Measurements from ENCODE around the gene POLR2L. TPM values are rescaled to one million over a fixed set of nuclear protein-coding genes. Genes with fewer than 3 reads are reported as not detected.

The POLR2L gene
- total and polyA plus RNA-seq, 2 of the 13 experiments (the other 11 are each of a cell fraction or from before 2014, with no cell fraction given) = 104 to 114 TPM

- TF ChIP-seq TCF7 (IDR thresholded peaks at IDR 0.05; ENCODE audit: low read depth) (no peak), RXRB (CRISPR knock-in tag; IDR thresholded peaks at IDR 0.05; ENCODE audit: borderline replicate concordance) (no peak), RFXAP (CRISPR knock-in tag; IDR thresholded peaks at IDR 0.05; ENCODE audit: borderline replicate concordance) (0 out of 2 replicates have a peak, but pooled peaks have one; percentile 12), ZNF761 (CRISPR knock-in tag; conservative IDR thresholded peaks at IDR 0.05) (no peak), SALL1 (CRISPR knock-in tag; IDR thresholded peaks at IDR 0.05) (0 out of 2 replicates have a peak, but pooled peaks have one; percentile 17), AKNA (CRISPR knock-in tag; IDR thresholded peaks at IDR 0.05; ENCODE audit: borderline replicate concordance) (no peak), ZNF7 (CRISPR knock-in tag; IDR thresholded peaks at IDR 0.05) (no peak), ZNF549 (CRISPR knock-in tag; IDR thresholded peaks at IDR 0.05) (no peak), RFX3 (CRISPR knock-in tag; IDR thresholded peaks at IDR 0.05) (no peak), POGK (CRISPR knock-in tag; conservative IDR thresholded peaks at IDR 0.05) (no peak), NFRKB (IDR thresholded peaks at IDR 0.05) (no peak), PLSCR1 (CRISPR knock-in tag; IDR thresholded peaks at IDR 0.05; ENCODE audit: borderline replicate concordance) (no peak), PRMT3 (CRISPR knock-in tag; IDR thresholded peaks at IDR 0.05; ENCODE audit: borderline replicate concordance, low read depth) (no peak), ZNF350 (CRISPR knock-in tag; IDR thresholded peaks at IDR 0.05; ENCODE audit: borderline replicate concordance, low read depth) (no peak), SMARCE1 (IDR thresholded peaks at IDR 0.05; ENCODE audit: borderline replicate concordance) (no peak), CREB1 (IDR thresholded peaks at IDR 0.05) (no peak), CREB1 (CRISPR knock-in tag; IDR thresholded peaks at IDR 0.05) (no peak), ZNF710 (CRISPR knock-in tag; IDR thresholded peaks at IDR 0.05; ENCODE audit: borderline replicate concordance) (no peak), BRD4 (CRISPR knock-in tag; IDR thresholded peaks at IDR 0.05) (no peak), HNRNPL (IDR thresholded peaks at IDR 0.05; ENCODE audit: low read depth, low read length) (no peak), ZBTB3 (CRISPR knock-in tag; IDR thresholded peaks at IDR 0.05; ENCODE audit: borderline replicate concordance, low read depth) (no peak), ZNF670 (CRISPR knock-in tag; IDR thresholded peaks at IDR 0.05; ENCODE audit: borderline replicate concordance) (no peak)
Observed at GRCh38 chr11:819943-820649, 22.2 kb downstream of the POLR2L start (continued).
